Ishikawa (cell line): ENCODE results near the gene TRANK1.

Source experiments
- CEBPB ChIP-seq: IDR thresholded peaks from 2 replicates; pipeline ENCODE4 v1.6.1; 2012
- CREB1 ChIP-seq: IDR thresholded peaks from 2 replicates; pipeline ENCODE4 v1.6.1; 2012; ENCODE audit warnings: low read depth
- EGR1 ChIP-seq: IDR thresholded peaks from 2 replicates; pipeline ENCODE4 v1.6.1; 2012
- EP300 ChIP-seq: IDR thresholded peaks from 2 replicates; pipeline ENCODE4 v1.6.1; 2012; ENCODE audit warnings: borderline replicate concordance
- FOXM1 ChIP-seq: IDR thresholded peaks from 2 replicates; pipeline ENCODE4 v1.6.1; 2012; ENCODE audit warnings: low read depth, borderline replicate concordance
- MAX ChIP-seq: IDR thresholded peaks from 2 replicates; pipeline ENCODE4 v1.6.1; 2012
- NFIC ChIP-seq: IDR thresholded peaks from 2 replicates; pipeline ENCODE4 v1.6.1; 2012
- RAD21 ChIP-seq: IDR thresholded peaks from 2 replicates; pipeline ENCODE4 v1.6.1; 2012; ENCODE audit warnings: low read depth
- REST ChIP-seq: IDR thresholded peaks from 2 replicates; pipeline ENCODE4 v1.6.1; 2012; ENCODE audit warnings: low read depth, mild to moderate bottlenecking
- TAF1 ChIP-seq: IDR thresholded peaks from 2 replicates; pipeline ENCODE4 v1.6.1; 2012; ENCODE audit warnings: low read depth, mild to moderate bottlenecking
- TCF12 ChIP-seq: IDR thresholded peaks from 2 replicates; pipeline ENCODE4 v1.6.1; 2012; ENCODE audit warnings: low read depth
- TEAD4 ChIP-seq: IDR thresholded peaks from 2 replicates; pipeline ENCODE4 v1.6.1; 2012
- USF1 ChIP-seq: IDR thresholded peaks from 2 replicates; pipeline ENCODE4 v1.6.1; 2012
- YY1 ChIP-seq: IDR thresholded peaks from 2 replicates; pipeline ENCODE4 v1.6.1; 2012; ENCODE audit warnings: low read depth
- ZBTB7A ChIP-seq: IDR thresholded peaks from 2 replicates; pipeline ENCODE4 v1.6.1; 2012; ENCODE audit warnings: low read depth

Gene TRANK1

GRCh38 chr3:36957063-36957462, 12.2 kb upstream of the TRANK1 start:
- TF ChIP-seq RAD21 (no peak), TCF12 (no peak)

- TF ChIP-seq EP300 (no peak), TCF12 (no peak), YY1 (no peak), REST (no peak), EGR1 (no peak), MAX (no peak), ZBTB7A (no peak), RAD21 (no peak), CEBPB (no peak), FOXM1 (no peak), TEAD4 (no peak), CREB1 (no peak), NFIC (no peak), USF1 (no peak), TAF1 (no peak)
Observed at GRCh38 chr3:36956155-36956554, 11.3 kb upstream of the TRANK1 start.

- no peak for TF ChIP-seq USF1
- no peak for TF ChIP-seq MAX
- no peak for TF ChIP-seq CEBPB
- TF ChIP-seq TCF12 = no peak
- TF ChIP-seq TAF1 = no peak
- TF ChIP-seq NFIC = no peak
- no peak for TF ChIP-seq REST
- TF ChIP-seq CREB1 = no peak
- TF ChIP-seq EP300 = no peak
- no peak for TF ChIP-seq RAD21
- no peak for TF ChIP-seq YY1
- TF ChIP-seq EGR1 = no peak
- TF ChIP-seq ZBTB7A = no peak
- no peak for TF ChIP-seq TEAD4
- no peak for TF ChIP-seq FOXM1
Observed at GRCh38 chr3:36954452-36955134, 9.7 kb upstream of the TRANK1 start.

GRCh38 chr3:36945333-36945980, 603 bp upstream of the TRANK1 start:
- no peak for TF ChIP-seq MAX
- TF ChIP-seq REST = no peak
- TF ChIP-seq EP300 = no peak
- TF ChIP-seq ZBTB7A = no peak
- no peak for TF ChIP-seq EGR1
- no peak for TF ChIP-seq TEAD4
- TF ChIP-seq TCF12 = no peak
- no peak for TF ChIP-seq RAD21
- TF ChIP-seq CEBPB = no peak
- TF ChIP-seq TAF1 = no peak
- TF ChIP-seq CREB1 = no peak
- no peak for TF ChIP-seq YY1
- TF ChIP-seq USF1 = no peak
